HepG2 (cell line): ENCODE data around the gene KRTAP1-3. TPM values are rescaled to one million over a fixed set of nuclear protein-coding genes. Genes with fewer than 3 reads are reported as not detected.

Source experiments
- ATAC-seq: fragments of 200-7000 bp; cut with Tn5 transposase; 3 replicates; pipeline ENCODE4 v1.9.1; 2020; ENCODE audit warnings: mild to moderate bottlenecking, moderate library complexity
- BruUV-seq: library from RNA; stranded (reverse); fragments of 400-500 nt; replicated peaks from 2 replicates; lab custom pipeline; 2021; lab: Mats Ljungman, UMichigan
- CTCF ChIA-PET: fragments of 300-600 bp; formaldehyde crosslinking; extraction: SDS; loops from one replicate; lab custom pipeline; 2021; ENCODE audit warnings: low total read pairs, inconsistent platforms, low intra/inter-chr PET ratio; lab: Yijun Ruan, JAX
- POLR2A ChIA-PET: fragments of 350-600 bp; sonication (Branson Sonifier 250); formaldehyde crosslinking; loops from one replicate; lab custom pipeline; 2020; ENCODE audit warnings: antibody characterized with exemption, inconsistent platforms; lab: Yijun Ruan, JAX
- DNase-seq: peaks from one replicate; pipeline ENCODE4 v3.0.0-alpha.2; 2015; ENCODE audit warnings: low spot score
- FAIRE-seq: peaks from 3 replicates; lab custom pipeline; 2011; peaks lifted over from hg19 to GRCh38; lab: Jason Lieb, UNC
- H2AFZ ChIP-seq: one replicate; pipeline ENCODE4 v1.6.1; 2011; ENCODE audit warnings: low read length, inconsistent platforms
- H3K27ac ChIP-seq: fragments of 300-600 bp; 3 replicates; pipeline ENCODE4 v1.8.0; 2011; ENCODE audit warnings: mixed run types, mild to moderate bottlenecking, mixed read lengths, low read length, inconsistent platforms; ENCODE audit not compliant: insufficient read depth; ENCODE audit errors: extremely low read length
- H3K27me3 ChIP-seq, 2 experiments: fragments of 200-600 bp in 1 of 2; 2 replicates in 1 of 2; 3 replicates in 1 of 2; pipeline versions ENCODE4 v1.6.0 to v1.8.0; 2011; ENCODE audit warnings: low read length in 2 of 2, mild to moderate bottlenecking in 2 of 2, moderate library complexity in 2 of 2, inconsistent platforms in 1 of 2; ENCODE audit not compliant: insufficient read depth in 2 of 2, control insufficient read depth in 1 of 2
- H3K36me3 ChIP-seq, 2 experiments: fragments of 200-600 bp in 1 of 2; replicated peaks in 1 of 2; 2 replicates in 1 of 2; 3 replicates in 1 of 2; pipeline versions ENCODE4 v1.5.1 to v1.8.0; 2011; ENCODE audit warnings: low read length in 2 of 2, inconsistent platforms in 1 of 2; ENCODE audit not compliant: insufficient read depth in 2 of 2, control insufficient read depth in 1 of 2
- H3K4me1 ChIP-seq: 2 replicates; pipeline ENCODE4 v1.5.1; 2012; ENCODE audit warnings: low read length, inconsistent platforms; ENCODE audit not compliant: insufficient read depth
- H3K4me2 ChIP-seq: 2 replicates; pipeline ENCODE4 v1.6.0; 2011; ENCODE audit warnings: low read depth, low read length, inconsistent platforms
- H3K4me3 ChIP-seq, 3 experiments: fragments of 200-600 bp in 1 of 3; sonication (generic), shearing (Covaris generic) in 1 of 3; replicated peaks in 1 of 3; 2 replicates each; pipeline ENCODE4 v1.5.1; 2011 to 2016; ENCODE audit warnings: low read length in 3 of 3, inconsistent platforms in 2 of 3, low read depth in 2 of 3, mild to moderate bottlenecking in 2 of 3, control low read depth in 1 of 3, mixed read lengths in 1 of 3; ENCODE audit not compliant: insufficient read depth in 1 of 3
- H3K79me2 ChIP-seq: one replicate; pipeline ENCODE4 v1.6.1; 2011; ENCODE audit warnings: low read length, inconsistent platforms; ENCODE audit not compliant: insufficient read depth
- H3K9ac ChIP-seq: 2 replicates; pipeline ENCODE4 v1.6.0; 2011; ENCODE audit warnings: mild to moderate bottlenecking, low read depth, low read length, inconsistent platforms; ENCODE audit not compliant: insufficient read depth
- H3K9me3 ChIP-seq: 2 replicates; pipeline ENCODE4 v1.5.1; 2012; ENCODE audit warnings: mild to moderate bottlenecking, low read length
- H4K20me1 ChIP-seq: 2 replicates; pipeline ENCODE4 v1.6.0; 2011; ENCODE audit warnings: inconsistent platforms, mild to moderate bottlenecking, low read length, moderate library complexity; ENCODE audit not compliant: insufficient read depth
- FOXM1 ChIP-seq: sonication (generic); formaldehyde crosslinking; IDR thresholded peaks from 2 replicates; pipeline ENCODE4 v1.5.0; 2020; ENCODE audit warnings: missing genetic modification reagents
- GABPB1 ChIP-seq: IDR thresholded peaks from 2 replicates; pipeline ENCODE4 v1.6.1; 2016; ENCODE audit warnings: mild to moderate bottlenecking, missing genetic modification reagents, moderate library complexity, missing compliant biosample characterization
- MTF2 ChIP-seq: sonication (generic); formaldehyde crosslinking; IDR thresholded peaks from 2 replicates; pipeline ENCODE4 v1.5.0; 2020; ENCODE audit warnings: missing genetic modification reagents, borderline replicate concordance
- MXD4 ChIP-seq: IDR thresholded peaks from 2 replicates; pipeline ENCODE4 v1.6.1; 2016; ENCODE audit warnings: mild to moderate bottlenecking, missing biosample characterization, missing genetic modification reagents
- NCOA1 ChIP-seq: sonication (generic); formaldehyde crosslinking; IDR thresholded peaks from 2 replicates; pipeline ENCODE4 v1.9.0; 2021; ENCODE audit warnings: missing genetic modification reagents
- ZNF326 ChIP-seq: sonication (generic); formaldehyde crosslinking; IDR thresholded peaks from 2 replicates; pipeline ENCODE4 v1.4.0; 2020; ENCODE audit warnings: missing genetic modification reagents, borderline replicate concordance
- ZNF616 ChIP-seq: sonication (generic); formaldehyde crosslinking; IDR thresholded peaks from 2 replicates; pipeline ENCODE4 v1.5.0; 2020; ENCODE audit warnings: low read depth, mild to moderate bottlenecking, missing genetic modification reagents
- in situ Hi-C: cut with HindIII; loops from 2 replicates; pipeline ENCODE4 v1.10.0; 2017; ENCODE audit warnings: low pct_unique_long_range_greater_than_20kb; ENCODE audit not compliant: extremely low pct_ligation_motif_present
- intact Hi-C: fragments of 100-400 bp; cut with micrococcal nuclease; formaldehyde crosslinking; loops from one replicate; pipeline ENCODE4 v1.10.0; 2022; ENCODE audit not compliant: unreplicated experiment
- polyA plus RNA-seq, 8 experiments: library from polyadenylated mRNA; depleted of rRNA in 3 of 8; stranded (reverse) in 7 of 8; unstranded in 1 of 8; fragments of >200 nt; fragmentation: Illumina TruSeq in 4 of 8; extraction: Trizol in 4 of 8; gene quantifications; 2 replicates each; pipeline versions ENCODE4 v1.2.1 to v1.2.3, GENCODE V29; 2011 to 2016; ENCODE audit warnings: low read depth in 4 of 8, missing spikeins in 1 of 8, mixed read lengths in 1 of 8; ENCODE audit not compliant: insufficient read depth in 1 of 8
- total RNA-seq, 5 experiments: library from RNA; depleted of rRNA; stranded (reverse); fragments of >200 nt; fragmentation: Illumina TruSeq; extraction: Trizol; gene quantifications; 2 replicates each; pipeline ENCODE4 v1.2.3, GENCODE V29; 2016; ENCODE audit warnings: low read depth in 1 of 5
- TF ChIP-seq, protein P1 (sequence below): sonication (generic); formaldehyde crosslinking; IDR thresholded peaks from 2 replicates; pipeline ENCODE4 v1.8.0; 2022; ENCODE audit warnings: mild to moderate bottlenecking, missing genetic modification reagents, moderate library complexity
- TF ChIP-seq, protein P2 (sequence below): sonication (generic); formaldehyde crosslinking; IDR thresholded peaks from 2 replicates; pipeline ENCODE4 v1.4.0; 2020; ENCODE audit warnings: missing genetic modification reagents
- TF ChIP-seq, protein P3 (sequence below): sonication (generic); formaldehyde crosslinking; IDR thresholded peaks from 2 replicates; pipeline ENCODE4 v1.9.0; 2021; ENCODE audit warnings: missing genetic modification reagents, borderline replicate concordance

Gene KRTAP1-3
- total and polyA plus RNA-seq, 2 of the 13 experiments (the other 11 are each of a cell fraction or from before 2014, with no cell fraction given): not detected

DNA sequence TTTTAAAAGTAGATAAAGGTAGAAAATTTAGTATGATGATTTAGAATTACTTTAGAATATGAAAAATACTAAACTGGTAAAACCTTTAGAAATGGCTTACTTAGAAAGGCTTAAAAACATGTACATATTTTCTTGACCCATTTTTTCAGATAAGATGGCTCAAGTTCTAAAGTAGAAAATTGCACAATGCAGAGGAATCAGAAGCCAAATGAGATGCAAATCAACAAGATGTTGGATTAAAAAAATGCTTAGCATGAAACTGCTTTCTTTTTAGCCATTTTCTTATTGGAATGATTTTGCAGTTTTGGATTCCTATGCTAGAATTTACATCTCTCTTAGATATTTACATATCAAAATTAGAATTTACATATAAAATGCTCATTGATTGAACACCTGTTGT, 24.2 kb downstream of the KRTAP1-3 start:
- H3K4me3 ChIP-seq: no peak overlapping the region
- H3K4me2 ChIP-seq: no peak overlapping the region
- ChIA-PET POLR2A (interaction anchor here (1.1 to 2.1 kb wide), 4 partner anchors 10 to 108 kb away, joined by 4 to 15 read pairs (median 10); no protein-coding TSS in a partner anchor), CTCF (no interaction called here)
- peaks cover 57% of the 10 kb centered on the region for H3K4me1 ChIP-seq
- ATAC-seq: no peak
- no peaks in the 10 kb centered on the region for H3K79me2 ChIP-seq
- no peaks in the 10 kb centered on the region for H3K9me3 ChIP-seq
- no peak overlapping the region for H3K9ac ChIP-seq
- intact Hi-C loops: no loop called here
- H4K20me1 ChIP-seq: no peaks in the 10 kb centered on the region
- H3K36me3 ChIP-seq: no peaks in the 10 kb centered on the region
- FAIRE-seq: no peak
- no peaks in the 10 kb centered on the region for H3K27me3 ChIP-seq
- peak overlapping the region; percentile 70 for H3K27ac ChIP-seq
- BruUV-seq: no TSS peak
- no peak for DNase-seq
- in situ Hi-C loops: no loop called here
- no peak overlapping the region for H2AFZ ChIP-seq
- TF ChIP-seq, protein P1, sequence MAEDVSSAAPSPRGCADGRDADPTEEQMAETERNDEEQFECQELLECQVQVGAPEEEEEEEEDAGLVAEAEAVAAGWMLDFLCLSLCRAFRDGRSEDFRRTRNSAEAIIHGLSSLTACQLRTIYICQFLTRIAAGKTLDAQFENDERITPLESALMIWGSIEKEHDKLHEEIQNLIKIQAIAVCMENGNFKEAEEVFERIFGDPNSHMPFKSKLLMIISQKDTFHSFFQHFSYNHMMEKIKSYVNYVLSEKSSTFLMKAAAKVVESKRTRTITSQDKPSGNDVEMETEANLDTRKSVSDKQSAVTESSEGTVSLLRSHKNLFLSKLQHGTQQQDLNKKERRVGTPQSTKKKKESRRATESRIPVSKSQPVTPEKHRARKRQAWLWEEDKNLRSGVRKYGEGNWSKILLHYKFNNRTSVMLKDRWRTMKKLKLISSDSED (CRISPR knock-in tag): no peak
- TF ChIP-seq NCOA1 (no peak), MXD4 (CRISPR knock-in tag) (no peak), GABPB1 (CRISPR knock-in tag) (no peak), ZNF326 (CRISPR knock-in tag) (no peak), FOXM1 (CRISPR knock-in tag) (no peak), ZNF616 (CRISPR knock-in tag) (no peak), MTF2 (CRISPR knock-in tag) (no peak)
- TF ChIP-seq, protein P2, sequence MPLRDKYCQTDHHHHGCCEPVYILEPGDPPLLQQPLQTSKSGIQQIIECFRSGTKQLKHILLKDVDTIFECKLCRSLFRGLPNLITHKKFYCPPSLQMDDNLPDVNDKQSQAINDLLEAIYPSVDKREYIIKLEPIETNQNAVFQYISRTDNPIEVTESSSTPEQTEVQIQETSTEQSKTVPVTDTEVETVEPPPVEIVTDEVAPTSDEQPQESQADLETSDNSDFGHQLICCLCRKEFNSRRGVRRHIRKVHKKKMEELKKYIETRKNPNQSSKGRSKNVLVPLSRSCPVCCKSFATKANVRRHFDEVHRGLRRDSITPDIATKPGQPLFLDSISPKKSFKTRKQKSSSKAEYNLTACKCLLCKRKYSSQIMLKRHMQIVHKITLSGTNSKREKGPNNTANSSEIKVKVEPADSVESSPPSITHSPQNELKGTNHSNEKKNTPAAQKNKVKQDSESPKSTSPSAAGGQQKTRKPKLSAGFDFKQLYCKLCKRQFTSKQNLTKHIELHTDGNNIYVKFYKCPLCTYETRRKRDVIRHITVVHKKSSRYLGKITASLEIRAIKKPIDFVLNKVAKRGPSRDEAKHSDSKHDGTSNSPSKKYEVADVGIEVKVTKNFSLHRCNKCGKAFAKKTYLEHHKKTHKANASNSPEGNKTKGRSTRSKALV: no peak
- TF ChIP-seq, protein P3, sequence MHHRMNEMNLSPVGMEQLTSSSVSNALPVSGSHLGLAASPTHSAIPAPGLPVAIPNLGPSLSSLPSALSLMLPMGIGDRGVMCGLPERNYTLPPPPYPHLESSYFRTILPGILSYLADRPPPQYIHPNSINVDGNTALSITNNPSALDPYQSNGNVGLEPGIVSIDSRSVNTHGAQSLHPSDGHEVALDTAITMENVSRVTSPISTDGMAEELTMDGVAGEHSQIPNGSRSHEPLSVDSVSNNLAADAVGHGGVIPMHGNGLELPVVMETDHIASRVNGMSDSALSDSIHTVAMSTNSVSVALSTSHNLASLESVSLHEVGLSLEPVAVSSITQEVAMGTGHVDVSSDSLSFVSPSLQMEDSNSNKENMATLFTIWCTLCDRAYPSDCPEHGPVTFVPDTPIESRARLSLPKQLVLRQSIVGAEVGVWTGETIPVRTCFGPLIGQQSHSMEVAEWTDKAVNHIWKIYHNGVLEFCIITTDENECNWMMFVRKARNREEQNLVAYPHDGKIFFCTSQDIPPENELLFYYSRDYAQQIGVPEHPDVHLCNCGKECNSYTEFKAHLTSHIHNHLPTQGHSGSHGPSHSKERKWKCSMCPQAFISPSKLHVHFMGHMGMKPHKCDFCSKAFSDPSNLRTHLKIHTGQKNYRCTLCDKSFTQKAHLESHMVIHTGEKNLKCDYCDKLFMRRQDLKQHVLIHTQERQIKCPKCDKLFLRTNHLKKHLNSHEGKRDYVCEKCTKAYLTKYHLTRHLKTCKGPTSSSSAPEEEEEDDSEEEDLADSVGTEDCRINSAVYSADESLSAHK (CRISPR knock-in tag): no peak
